Kidney tubule cell (primary cell): ENCODE data around the gene EPHB4.
A peak's percentile ranks its signal among the peaks of the same experiment; 100 is the strongest.
"Not testable (repeated sequence)": the region's sequence is repeated elsewhere in the genome, so short reads cannot be mapped to it uniquely, and the experiment has no call there.

Source experiments
- DNase-seq: peaks from one replicate; pipeline ENCODE4 v3.0.0-alpha.2; 2018; ENCODE audit warnings: low spot score

EPHB4 gene

DNA sequence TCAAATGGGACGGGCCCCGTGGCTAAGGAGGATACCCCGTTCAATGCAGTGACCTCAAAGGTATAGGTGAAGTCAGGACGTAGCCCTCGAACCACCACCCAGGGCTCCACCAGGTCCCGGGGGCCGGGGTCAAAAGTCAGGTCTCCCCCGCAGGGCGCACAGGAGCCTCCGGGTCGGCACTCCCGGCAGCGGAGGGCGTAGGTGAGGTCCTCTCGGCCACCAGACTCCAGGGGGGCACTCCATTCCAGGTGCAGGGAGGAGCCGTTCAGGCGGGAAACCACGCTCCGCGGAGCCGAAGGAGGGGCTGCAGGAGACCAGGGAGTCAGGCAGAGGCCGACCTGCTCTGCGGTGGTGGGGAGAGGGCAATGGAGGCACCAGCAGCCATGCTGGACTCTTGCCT lies 7.7 kb downstream of the EPHB4 start:
- no peak for DNase-seq

DNA sequence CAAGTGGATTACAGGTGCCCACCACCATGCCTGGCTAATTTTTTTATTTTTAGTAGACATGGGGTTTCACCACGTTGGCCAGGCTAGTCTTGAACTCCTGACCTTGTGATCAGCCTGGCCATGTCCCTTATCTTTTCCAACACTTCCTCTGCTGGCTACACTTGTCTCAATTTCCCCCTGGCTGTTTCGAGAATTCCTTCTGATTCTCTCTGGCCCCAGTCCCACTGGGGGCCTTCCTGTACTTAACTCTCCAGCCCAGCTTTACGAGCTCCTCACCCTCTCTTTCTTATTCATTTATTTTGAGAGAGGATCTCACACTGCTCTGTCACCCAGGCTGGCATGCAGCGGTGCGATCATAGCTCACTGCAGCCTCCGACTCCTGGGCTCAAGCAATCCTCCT lies 8.5 kb downstream of the EPHB4 start:
- no peak for DNase-seq

DNA sequence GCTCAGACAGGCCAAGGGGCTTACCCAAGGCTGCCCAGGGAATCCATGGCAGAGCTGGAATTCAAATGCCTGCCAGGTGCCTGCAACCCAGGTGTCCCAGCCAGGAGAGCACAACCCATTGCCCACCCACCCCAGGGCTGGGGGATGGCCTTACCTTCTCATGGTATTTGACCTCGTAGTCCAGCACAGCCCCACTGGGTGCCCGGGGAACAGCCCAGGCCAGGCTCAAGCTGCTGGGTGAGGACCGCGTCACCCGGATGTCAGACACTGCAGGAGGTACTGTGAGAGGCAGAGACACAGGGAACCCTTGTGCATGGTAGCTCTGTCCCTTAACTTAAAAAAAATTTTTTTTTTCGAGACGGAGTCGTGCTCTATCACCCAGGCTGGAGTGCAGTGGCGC lies 9.0 kb downstream of the EPHB4 start:
- DNase-seq = no peak

- no peak for DNase-seq
These were observed 10.2 kb downstream of the EPHB4 start for GRCh38 chr7:100817097-100817496.

- not testable (repeated sequence) for DNase-seq
These were observed 10.8 kb downstream of the EPHB4 start for GRCh38 chr7:100816515-100816914.

GRCh38 chr7:100812729-100813128 lies 14.6 kb downstream of the EPHB4 start:
- no peak for DNase-seq

DNA sequence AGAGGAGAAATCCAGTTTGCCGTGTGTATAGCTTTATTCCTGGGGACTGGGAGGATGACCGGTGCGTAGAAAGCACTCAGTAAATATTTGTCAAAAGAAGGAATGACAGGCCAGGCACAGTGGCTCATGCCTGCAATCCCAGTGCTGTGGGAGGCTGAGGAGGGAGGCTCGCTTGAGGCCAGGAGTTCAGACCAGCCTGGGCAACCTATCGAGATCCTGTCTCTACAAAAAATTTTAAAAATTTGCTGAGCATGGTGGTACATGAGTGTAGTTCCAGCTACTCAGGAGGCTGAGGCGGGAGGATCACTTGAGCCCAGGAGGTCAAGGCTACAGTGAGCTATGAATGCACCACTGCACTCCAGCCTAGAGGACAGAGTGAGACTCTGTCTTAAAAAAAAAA lies 15.8 kb downstream of the EPHB4 start:
- no peak for DNase-seq

DNA sequence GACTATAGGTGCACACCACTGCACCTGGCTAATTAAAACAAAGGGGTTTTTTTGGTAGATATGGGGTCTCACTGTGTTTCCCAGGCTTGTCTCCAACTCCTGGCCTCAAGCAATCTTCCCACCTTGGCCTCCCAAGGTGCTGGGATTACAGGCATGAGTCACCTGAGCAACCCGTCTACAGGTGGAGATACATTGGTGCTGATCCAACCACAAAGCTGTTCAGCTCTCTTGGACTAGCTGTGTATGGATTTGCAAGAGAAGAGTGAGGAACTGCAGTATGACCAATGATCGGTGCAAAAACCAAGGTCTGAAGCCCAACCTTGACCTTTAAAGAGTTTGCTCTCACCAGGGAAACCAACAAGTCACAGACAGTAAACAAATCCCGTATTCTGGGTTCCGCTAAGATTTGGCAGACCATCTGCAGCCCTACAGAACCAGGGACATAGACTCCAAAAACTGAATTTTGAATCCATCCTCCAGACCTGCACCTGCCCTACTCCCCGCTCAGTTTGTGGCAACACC lies 18.9 kb downstream of the EPHB4 start:
- DNase-seq = no peak

GRCh38 chr7:100806883-100807282 lies 20.4 kb downstream of the EPHB4 start:
- DNase-seq = not testable (repeated sequence)

DNA sequence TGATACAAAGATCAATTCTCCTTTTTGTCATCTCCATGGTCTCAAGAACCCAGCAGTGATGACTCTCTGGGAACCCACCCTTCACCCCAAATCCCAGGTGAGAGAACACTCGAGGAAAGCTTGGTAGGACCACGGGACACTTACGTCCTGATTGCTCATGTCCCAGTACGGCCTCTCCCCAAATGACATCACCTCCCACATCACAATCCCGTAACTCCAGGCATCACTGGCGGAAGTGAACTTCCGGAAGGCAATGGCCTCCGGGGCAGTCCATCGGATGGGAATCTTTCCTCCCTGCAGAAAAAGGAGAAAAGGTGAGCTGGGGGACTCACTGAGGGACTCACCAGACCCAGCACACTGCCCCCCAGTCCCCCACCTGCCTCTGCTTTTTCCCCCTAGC lies 21.0 kb downstream of the EPHB4 start:
- no peak for DNase-seq

DNA sequence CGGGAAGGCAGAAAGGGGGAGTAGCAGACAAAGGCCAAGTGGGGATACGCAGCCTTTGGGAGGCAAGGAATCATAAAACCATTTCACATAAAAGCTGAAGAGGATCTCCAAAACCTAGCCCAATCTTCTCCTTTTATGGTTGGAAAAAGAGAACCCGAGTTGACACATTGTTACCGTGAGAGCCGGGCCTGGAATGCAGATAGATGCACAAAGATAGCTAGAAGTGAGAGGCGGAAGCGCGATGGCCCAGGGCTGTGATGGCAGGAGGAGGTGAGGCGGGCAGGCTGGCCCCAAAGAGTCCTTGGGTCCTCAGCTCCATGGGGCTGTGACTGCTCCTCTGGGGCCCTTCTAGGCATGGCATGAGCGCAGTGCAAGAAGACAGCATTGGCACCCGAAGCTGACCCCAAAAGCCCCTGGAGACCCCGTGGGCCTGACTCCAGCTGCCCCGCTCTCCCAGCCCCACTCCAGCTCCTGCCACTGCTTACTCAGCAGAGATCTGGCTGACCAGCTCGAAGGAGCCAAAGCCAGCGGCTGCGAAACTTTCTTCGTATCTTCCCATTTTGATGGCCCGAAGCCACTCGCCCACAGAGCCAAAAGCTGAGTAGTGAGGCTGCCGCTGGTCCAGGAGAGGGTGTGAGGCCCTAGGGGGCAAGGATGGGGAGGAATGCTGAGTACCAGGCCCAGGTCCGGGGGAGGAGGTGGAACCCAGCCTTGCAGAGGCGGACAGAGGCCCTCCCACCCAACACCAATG lies 22.5 kb downstream of the EPHB4 start:
- no peak for DNase-seq

- DNase-seq = peak; percentile 68
These were observed 23.7 kb downstream of the EPHB4 start for GRCh38 chr7:100803398-100804161.

- DNase-seq = no peak
These were observed 24.4 kb downstream of the EPHB4 start for GRCh38 chr7:100802951-100803350.

- DNase-seq = peak; percentile 46
These were observed 25.3 kb downstream of the EPHB4 start for GRCh38 chr7:100801833-100802568.

GRCh38 chr7:100799037-100799896 lies 28.1 kb downstream of the EPHB4 start:
- DNase-seq = peak; percentile 64

DNA sequence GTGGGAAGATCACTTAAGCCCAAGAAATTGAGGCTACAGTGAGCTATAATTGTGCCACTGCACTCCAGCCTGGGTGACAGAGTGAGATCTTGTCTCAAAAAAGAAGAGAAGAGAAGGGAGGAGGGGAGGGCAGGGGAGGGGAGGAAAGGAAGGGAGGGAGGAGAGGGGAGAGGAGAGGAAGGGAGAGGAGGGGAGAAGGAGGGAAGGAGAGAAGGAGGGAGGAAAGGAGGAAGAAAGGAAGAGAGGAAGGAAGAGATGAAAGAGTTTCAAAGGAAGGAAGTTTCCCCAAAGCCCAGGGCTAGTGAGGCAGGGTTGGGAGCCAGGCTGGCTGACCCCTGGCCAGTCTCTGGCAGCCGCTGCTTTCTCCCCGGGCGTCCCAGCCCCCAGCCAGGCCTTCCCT lies 32.6 kb downstream of the EPHB4 start:
- DNase-seq = no peak

- DNase-seq = peak; percentile 19
These were observed 33.3 kb downstream of the EPHB4 start for GRCh38 chr7:100793806-100794660.

- DNase-seq = no peak
These were observed 35.2 kb downstream of the EPHB4 start for GRCh38 chr7:100791881-100792666.

- DNase-seq = no peak
These were observed 38.3 kb downstream of the EPHB4 start for GRCh38 chr7:100789055-100789454.

GRCh38 chr7:100786323-100786722 lies 41.0 kb downstream of the EPHB4 start:
- no peak for DNase-seq
